Mesothelial cell of epicardium (in vitro differentiated cells): Measurements from ENCODE around the gene MLLT3. TPM values are rescaled to one million over a fixed set of nuclear protein-coding genes. Genes with fewer than 3 reads are reported as not detected.

Experiments
- DNase-seq, 2 experiments: peaks; one replicate each; pipeline ENCODE4 v3.0.0; 2021; ENCODE audit warnings: low spot score in 2 of 2; ENCODE audit not compliant: unreplicated experiment in 2 of 2
- H3K27ac Mint-ChIP-seq: 2 replicates; pipeline ENCODE4 v1.8.0; 2021; ENCODE audit warnings: mixed read lengths
- H3K27me3 Mint-ChIP-seq: 2 replicates; pipeline ENCODE4 v1.8.0; 2021; ENCODE audit warnings: low read depth, mixed read lengths
- H3K36me3 Mint-ChIP-seq: 2 replicates; pipeline ENCODE4 v1.8.0; 2021; ENCODE audit warnings: mixed read lengths
- H3K4me1 Mint-ChIP-seq: 2 replicates; pipeline ENCODE4 v1.8.0; 2021; ENCODE audit warnings: mixed read lengths
- H3K4me3 Mint-ChIP-seq: 2 replicates; pipeline ENCODE4 v1.8.0; 2021; ENCODE audit warnings: mild to moderate bottlenecking, moderate library complexity, mixed read lengths
- H3K9me3 Mint-ChIP-seq: 2 replicates; pipeline ENCODE4 v1.8.0; 2021; ENCODE audit warnings: mixed read lengths
- total RNA-seq: library from RNA; stranded (reverse); gene quantifications from 3 replicates; pipeline ENCODE4 v1.2.1, GENCODE V29; 2021
- TF ChIP-seq, protein P1 (sequence below): fragments of 200-600 bp; sonication (generic); IDR thresholded peaks from one replicate; pipeline ENCODE4 v1.5.0; 2021; ENCODE audit warnings: antibody characterized with exemption; ENCODE audit not compliant: unreplicated experiment

MLLT3 gene
- total RNA-seq, 1 donor from 2014 or later = 45.8 TPM

DNA sequence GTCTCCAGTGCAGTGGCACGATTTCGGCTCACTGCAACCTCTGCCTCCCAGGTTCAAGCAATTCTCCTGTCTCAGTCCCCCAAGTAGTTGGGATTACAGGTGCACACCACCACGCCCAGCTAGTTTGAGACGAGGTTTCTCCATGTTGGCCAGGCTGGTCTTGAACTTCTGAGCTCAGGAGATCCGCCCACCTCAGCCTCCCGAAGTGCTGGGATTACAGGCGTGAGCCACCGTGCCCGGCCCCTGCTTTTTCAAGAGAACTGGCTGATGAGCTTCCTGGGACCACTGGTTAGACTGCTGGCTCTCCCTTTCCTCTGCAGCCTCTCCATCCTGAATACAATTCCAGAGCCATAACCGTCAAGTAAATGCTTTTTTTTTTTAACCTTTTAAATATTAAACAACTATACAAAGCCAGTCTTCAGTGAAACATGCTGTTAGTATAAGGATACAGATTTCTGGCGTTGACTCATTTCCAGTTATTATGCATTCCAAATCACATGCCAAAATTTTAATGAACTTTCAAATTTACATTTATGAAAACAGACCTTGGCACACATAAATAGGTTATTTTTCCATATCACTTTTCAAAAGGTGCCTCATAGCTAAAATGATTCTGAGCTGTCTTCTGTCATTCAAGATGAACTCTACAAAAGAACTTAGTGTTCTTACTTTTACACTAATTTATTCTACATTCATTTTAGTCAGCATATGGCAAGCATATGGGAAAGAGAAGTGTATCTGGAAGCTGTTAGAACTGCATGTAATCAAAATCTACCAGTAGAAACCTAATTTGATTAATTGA lies 116.0 kb downstream of the MLLT3 start:
- H3K36me3 Mint-ChIP-seq = peaks cover 8% of the 10 kb centered on the region
- H3K4me3 Mint-ChIP-seq = no peak overlapping the region
- H3K27me3 Mint-ChIP-seq = no peaks in the 10 kb centered on the region
- H3K27ac Mint-ChIP-seq = no peak overlapping the region
- DNase-seq = no peak
- TF ChIP-seq, protein P1, sequence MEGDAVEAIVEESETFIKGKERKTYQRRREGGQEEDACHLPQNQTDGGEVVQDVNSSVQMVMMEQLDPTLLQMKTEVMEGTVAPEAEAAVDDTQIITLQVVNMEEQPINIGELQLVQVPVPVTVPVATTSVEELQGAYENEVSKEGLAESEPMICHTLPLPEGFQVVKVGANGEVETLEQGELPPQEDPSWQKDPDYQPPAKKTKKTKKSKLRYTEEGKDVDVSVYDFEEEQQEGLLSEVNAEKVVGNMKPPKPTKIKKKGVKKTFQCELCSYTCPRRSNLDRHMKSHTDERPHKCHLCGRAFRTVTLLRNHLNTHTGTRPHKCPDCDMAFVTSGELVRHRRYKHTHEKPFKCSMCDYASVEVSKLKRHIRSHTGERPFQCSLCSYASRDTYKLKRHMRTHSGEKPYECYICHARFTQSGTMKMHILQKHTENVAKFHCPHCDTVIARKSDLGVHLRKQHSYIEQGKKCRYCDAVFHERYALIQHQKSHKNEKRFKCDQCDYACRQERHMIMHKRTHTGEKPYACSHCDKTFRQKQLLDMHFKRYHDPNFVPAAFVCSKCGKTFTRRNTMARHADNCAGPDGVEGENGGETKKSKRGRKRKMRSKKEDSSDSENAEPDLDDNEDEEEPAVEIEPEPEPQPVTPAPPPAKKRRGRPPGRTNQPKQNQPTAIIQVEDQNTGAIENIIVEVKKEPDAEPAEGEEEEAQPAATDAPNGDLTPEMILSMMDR = no peak
- H3K4me1 Mint-ChIP-seq = peaks cover 25% of the 10 kb centered on the region
- peaks cover 14% of the 10 kb centered on the region for H3K9me3 Mint-ChIP-seq

DNA sequence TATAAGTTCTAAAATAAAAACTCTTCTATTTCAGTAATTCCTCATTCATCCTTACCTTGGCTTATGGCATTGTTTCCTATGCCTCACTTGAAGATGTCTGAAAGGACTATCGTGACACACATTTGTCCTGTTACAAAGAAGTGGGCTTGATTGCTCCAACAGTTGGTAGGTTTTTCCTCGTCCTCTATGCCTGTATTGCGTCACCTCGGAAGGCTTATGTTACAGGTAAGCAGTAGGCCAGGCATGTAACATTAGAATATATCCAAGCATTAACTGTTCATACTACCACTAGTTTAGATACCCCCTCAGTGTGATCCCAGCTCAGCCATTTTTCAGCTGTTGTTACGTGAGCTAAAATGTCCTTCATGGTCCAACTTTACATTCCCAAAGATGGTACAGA lies 116.7 kb downstream of the MLLT3 start:
- Mint-ChIP-seq H3K27ac (no peak overlapping the region), H3K4me3 (no peak overlapping the region), H3K4me1 (peaks cover 25% of the 10 kb centered on the region), H3K9me3 (peaks cover 16% of the 10 kb centered on the region), H3K36me3 (peaks cover 8% of the 10 kb centered on the region), H3K27me3 (no peaks in the 10 kb centered on the region)
- DNase-seq = no peak
- TF ChIP-seq, protein P1 = no peak

DNA sequence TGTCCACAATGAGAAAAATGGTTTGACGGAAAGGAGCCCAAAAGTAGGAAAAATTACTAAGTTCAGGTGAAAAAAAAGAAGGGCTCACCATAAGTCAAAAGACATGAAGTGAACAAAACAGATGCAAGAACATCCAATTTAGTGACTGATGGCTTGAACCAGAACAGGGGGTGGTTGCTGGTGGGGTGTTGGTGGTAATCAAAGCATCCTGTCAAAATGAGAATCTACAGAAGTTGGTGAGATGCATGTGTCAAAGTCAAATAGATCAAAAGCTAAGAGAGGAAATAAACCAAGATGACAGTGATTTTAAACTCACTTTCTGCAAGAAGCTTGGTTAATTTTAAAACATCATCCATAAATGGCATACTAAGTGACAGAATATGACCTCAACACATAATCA lies 117.4 kb downstream of the MLLT3 start:
- Mint-ChIP-seq H3K36me3 (peaks cover 6% of the 10 kb centered on the region), H3K4me3 (no peak overlapping the region), H3K27ac (no peak overlapping the region), H3K27me3 (no peaks in the 10 kb centered on the region), H3K4me1 (peaks cover 25% of the 10 kb centered on the region), H3K9me3 (peaks cover 14% of the 10 kb centered on the region)
- TF ChIP-seq, protein P1 = no peak
- no peak for DNase-seq

DNA sequence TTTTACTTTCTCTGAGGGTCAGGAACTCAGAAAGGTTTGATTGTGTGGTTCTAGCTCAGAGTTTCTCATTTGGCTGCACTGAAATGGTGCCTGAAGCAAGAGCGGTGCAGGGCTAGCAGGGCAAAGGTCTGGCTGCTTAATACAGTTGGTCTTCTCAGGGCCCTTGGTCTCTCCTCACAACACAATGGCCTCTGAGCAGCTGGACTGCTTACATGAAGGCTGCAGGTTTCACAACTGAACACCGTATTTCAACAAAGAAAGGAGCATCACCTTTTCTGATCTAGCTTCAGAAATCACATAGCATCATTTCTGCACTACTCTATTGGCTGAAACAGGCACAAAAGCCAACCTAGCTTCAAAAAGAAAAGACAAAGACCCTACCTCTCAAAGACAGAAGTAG lies 122.2 kb downstream of the MLLT3 start:
- peaks cover 4% of the 10 kb centered on the region for H3K4me1 Mint-ChIP-seq
- H3K9me3 Mint-ChIP-seq = peaks cover 16% of the 10 kb centered on the region
- peaks cover 9% of the 10 kb centered on the region for H3K36me3 Mint-ChIP-seq
- no peak for DNase-seq
- TF ChIP-seq, protein P1 = no peak
- H3K27me3 Mint-ChIP-seq = no peaks in the 10 kb centered on the region
- no peak overlapping the region for H3K4me3 Mint-ChIP-seq
- H3K27ac Mint-ChIP-seq = no peak overlapping the region

DNA sequence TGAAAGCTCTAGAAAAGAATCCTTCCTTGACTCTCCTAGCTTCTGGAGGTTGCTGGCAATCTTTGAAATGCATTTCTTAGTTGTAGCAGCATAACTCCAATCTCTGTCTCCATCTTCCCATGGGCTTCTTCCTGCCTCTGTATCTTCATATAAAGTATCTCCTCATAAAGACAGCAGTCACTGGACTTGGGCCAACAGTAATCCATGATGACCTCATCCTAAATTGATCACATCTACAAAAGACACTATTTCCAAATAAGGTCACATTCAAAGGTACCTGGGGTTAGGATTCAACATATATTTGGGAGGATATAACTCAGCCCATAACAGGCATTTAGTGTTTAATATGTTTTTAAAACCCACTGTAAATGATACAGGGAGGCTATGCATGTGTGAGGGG lies 123.3 kb downstream of the MLLT3 start:
- Mint-ChIP-seq H3K4me3 (no peak overlapping the region), H3K27ac (no peak overlapping the region), H3K27me3 (no peaks in the 10 kb centered on the region), H3K9me3 (peaks cover 16% of the 10 kb centered on the region), H3K36me3 (peaks cover 9% of the 10 kb centered on the region), H3K4me1 (peaks cover 8% of the 10 kb centered on the region)
- TF ChIP-seq, protein P1 = no peak
- no peak for DNase-seq
